PC-3 (cell line): ENCODE data around the gene OR5B21.

Experiments used
- CTCF ChIP-seq: fragments of 300-600 bp; sonication (generic); conservative IDR thresholded peaks from 2 replicates; pipeline ENCODE4 v1.5.1; 2017; ENCODE audit warnings: antibody characterized with exemption, low read depth, mild to moderate bottlenecking, low read length
- EZH2 ChIP-seq: fragments of 300-600 bp; sonication (generic); IDR thresholded peaks from one replicate; pipeline ENCODE4 v1.6.1; 2017; ENCODE audit warnings: antibody characterized with exemption, mild to moderate bottlenecking, low read length; ENCODE audit not compliant: unreplicated experiment
- EZH2phosphoT487 ChIP-seq: fragments of 300-600 bp; sonication (generic); IDR thresholded peaks from 2 replicates; pipeline ENCODE4 v1.6.1; 2018; ENCODE audit warnings: mild to moderate bottlenecking, antibody characterized with exemption, low read length, borderline replicate concordance

- TF ChIP-seq CTCF (no peak), EZH2 (no peak), EZH2phosphoT487 (no peak)
Measured at GRCh38 chr11:58465690-58466089, 42.2 kb downstream of the OR5B21 start.
